ENCODE results near the gene RNF7. TPM values are rescaled to one million over a fixed set of nuclear protein-coding genes. Genes with fewer than 3 reads are reported as not detected.

Gene RNF7
- total and polyA plus RNA-seq, 2 of the 13 experiments (the other 11 are each of a cell fraction or from before 2014, with no cell fraction given) = 66.4 to 94.7 TPM

GRCh38 chr3:141735770-141736465, 2.2 kb upstream of the RNF7 start:
- Histone ChIP-seq H3K9me3 (ENCODE audit: low read length) (no peaks in the 10 kb centered on the region), H3K9ac (ENCODE audit: insufficient read depth, low read depth, low read length) (no peak overlapping the region), H2AFZ (ENCODE audit: low read length) (no peak overlapping the region), H3K79me2 (ENCODE audit: insufficient read depth, low read length) (peaks cover 28% of the 10 kb centered on the region), H4K20me1 (ENCODE audit: insufficient read depth, low read length) (no peaks in the 10 kb centered on the region), H3K4me1 (ENCODE audit: insufficient read depth, low read length) (peaks cover 55% of the 10 kb centered on the region), H3K36me3 (replicated peaks in 1 of 2; ENCODE audit: control insufficient read depth in 1 of 2, insufficient read depth in 2 of 2, low read length in 2 of 2) (no peaks in the 10 kb centered on the region), H3K4me3 (replicated peaks in 1 of 3; ENCODE audit: insufficient read depth in 1 of 3, low read depth in 2 of 3, low read length in 3 of 3) (no peak overlapping the region), H3K27me3 (ENCODE audit: control insufficient read depth in 1 of 2, insufficient read depth in 2 of 2, low read length in 2 of 2) (no peaks in the 10 kb centered on the region; a peak in 1 of 5 replicates), H3K27ac (ENCODE audit: extremely low read length, insufficient read depth, low read length) (peak overlapping the region; percentile 33), H3K4me2 (ENCODE audit: low read depth, low read length) (peak overlapping the region; percentile 36)
- ChIA-PET CTCF (ENCODE audit: low intra/inter-chr PET ratio, low total read pairs) (no interaction called here), POLR2A (no interaction called here)
- peak; percentile 59 for DNase-seq (ENCODE audit: low spot score)
- ATAC-seq = peak; percentile 34
- FAIRE-seq = peak; percentile 63
- intact Hi-C loops (cut with micrococcal nuclease; ENCODE audit: unreplicated experiment) (loop anchor here (5.0 kb wide), 1 partner anchor 89 kb away; no protein-coding TSS in a partner anchor), in situ Hi-C loops (cut with HindIII; ENCODE audit: extremely low pct_ligation_motif_present, low pct_unique_long_range_greater_than_20kb) (loop anchor here (10.0 kb wide), 1 partner anchor 139 kb away; the partner anchor contains the start of gene ATP1B3)
- no TSS peak for BruUV-seq (replicated peaks)
- whole genome bisulfite sequencing (ENCODE audit: low lambda C conversion rate) = 58% methylated on average over 7 of the region's 7 CpGs
- TF ChIP-seq YEATS2 (CRISPR knock-in tag; IDR thresholded peaks at IDR 0.05; ENCODE audit: borderline replicate concordance) (0 out of 2 replicates have a peak, but pooled peaks have one; percentile 26), ARNT2 (CRISPR knock-in tag; IDR thresholded peaks at IDR 0.05; ENCODE audit: low read depth) (no peak), MAZ (IDR thresholded peaks at IDR 0.05; ENCODE audit: borderline replicate concordance, low read depth, low read length) (no peak), MAZ (CRISPR knock-in tag; IDR thresholded peaks at IDR 0.05; ENCODE audit: low read depth) (no peak), FOXC1 (CRISPR knock-in tag; IDR thresholded peaks at IDR 0.05; ENCODE audit: borderline replicate concordance) (no peak), RXRB (CRISPR knock-in tag; IDR thresholded peaks at IDR 0.05; ENCODE audit: borderline replicate concordance) (0 out of 2 replicates have a peak, but pooled peaks have one; percentile 19), ZBTB42 (CRISPR knock-in tag; IDR thresholded peaks at IDR 0.05) (no peak), NFIC (IDR thresholded peaks at IDR 0.05; ENCODE audit: low read length) (no peak), ZFY (CRISPR knock-in tag; IDR thresholded peaks at IDR 0.05) (peak; percentile 47), SALL1 (CRISPR knock-in tag; IDR thresholded peaks at IDR 0.05) (peak; percentile 74), SOX6 (IDR thresholded peaks at IDR 0.05) (no peak), SOX6 (CRISPR knock-in tag; IDR thresholded peaks at IDR 0.05) (peak; percentile 61), HOXA3 (CRISPR knock-in tag; IDR thresholded peaks at IDR 0.05) (peak; percentile 66; the same call in 1 of the 2 replicates), GATA4 (IDR thresholded peaks at IDR 0.05; ENCODE audit: borderline replicate concordance, low read depth) (no peak), ZNF562 (CRISPR knock-in tag; IDR thresholded peaks at IDR 0.05; ENCODE audit: borderline replicate concordance) (no peak), ZNF646 (CRISPR knock-in tag; IDR thresholded peaks at IDR 0.05) (0 out of 2 replicates have a peak, but pooled peaks have one; percentile 16), ZNF629 (CRISPR knock-in tag; conservative IDR thresholded peaks at IDR 0.05) (no peak), ZNF747 (CRISPR knock-in tag; IDR thresholded peaks at IDR 0.05; ENCODE audit: borderline replicate concordance) (no peak), ZNF619 (CRISPR knock-in tag; IDR thresholded peaks at IDR 0.05) (no peak)
